Measurements from ENCODE around the gene USP32.
"Not testable (repeated sequence)": the region's sequence is repeated elsewhere in the genome, so short reads cannot be mapped to it uniquely, and the experiment has no call there.

Gene USP32

GRCh38 chr17:60421273-60422161 is 29.6 kb upstream of the USP32 start:
- Mint-ChIP-seq H3K36me3 (ENCODE audit: low read depth) (no peaks in the 10 kb centered on the region), H3K27me3 (no peaks in the 10 kb centered on the region), H3K4me1 (ENCODE audit: low read depth) (peaks cover 10% of the 10 kb centered on the region), H3K4me3 (peak overlapping the region; percentile 74), H3K9me3 (no peaks in the 10 kb centered on the region), H3K27ac (peak overlapping the region; percentile 76)

- not testable (repeated sequence) for H3K4me3 Mint-ChIP-seq, H3K27me3 Mint-ChIP-seq, H3K27ac Mint-ChIP-seq
These were observed 27.9 kb upstream of the USP32 start for GRCh38 chr17:60419875-60420274.

DNA sequence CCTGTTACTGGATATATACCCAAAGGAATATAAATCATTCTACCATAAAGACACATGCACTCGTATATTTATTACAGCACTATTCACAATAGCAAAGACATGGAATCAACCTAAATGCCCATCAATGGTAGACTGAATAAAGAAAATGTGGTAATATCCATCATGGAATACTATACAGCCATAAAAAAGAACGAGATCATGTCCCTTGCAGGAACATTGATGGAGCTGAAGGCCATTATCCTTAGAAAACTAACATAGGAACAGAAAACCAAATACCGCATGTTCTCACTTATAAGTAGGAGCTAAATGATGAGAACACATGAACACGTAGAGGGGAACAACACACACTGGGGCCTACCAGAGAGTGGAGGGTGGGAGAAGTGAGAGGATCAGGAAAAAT is 27.1 kb upstream of the USP32 start:
- not testable (repeated sequence) for H3K9me3 Mint-ChIP-seq; H3K4me3 Mint-ChIP-seq; H3K27me3 Mint-ChIP-seq; H3K27ac Mint-ChIP-seq; H3K4me1 Mint-ChIP-seq (ENCODE audit: low read depth); H3K36me3 Mint-ChIP-seq (ENCODE audit: low read depth)

More at GRCh38 chr17:60419875-60420274, 27.9 kb upstream of the USP32 start:
- H3K9me3 Mint-ChIP-seq; H3K36me3 Mint-ChIP-seq (ENCODE audit: low read depth); H3K4me1 Mint-ChIP-seq (ENCODE audit: low read depth): not testable (repeated sequence)

DNA sequence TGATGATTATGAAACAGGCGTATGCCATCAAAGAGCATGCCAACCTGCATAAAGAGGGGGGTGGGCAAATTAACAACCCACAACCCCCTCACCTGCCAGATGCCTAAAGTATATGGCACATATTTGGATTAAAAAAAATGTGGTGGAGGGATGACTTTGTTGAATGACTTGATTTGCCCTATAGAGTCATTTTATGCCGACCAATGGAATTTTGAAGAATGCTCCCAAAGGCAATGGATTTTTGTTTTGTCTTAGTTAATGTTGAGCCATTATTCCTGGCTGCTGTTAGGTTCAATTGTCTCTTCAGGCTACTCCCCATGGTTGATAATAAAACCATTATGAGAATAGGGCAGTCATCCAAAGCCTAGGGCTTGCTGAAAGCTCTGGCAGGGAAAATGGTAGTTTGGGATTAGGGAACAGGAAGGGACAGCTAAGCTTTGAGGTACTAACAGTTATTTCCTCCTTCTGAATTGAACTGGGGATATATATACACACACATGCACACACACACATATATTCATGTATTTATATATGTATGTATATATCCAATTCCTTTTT is 24.5 kb upstream of the USP32 start:
- Mint-ChIP-seq H3K4me1 (ENCODE audit: low read depth) (peaks cover 6% of the 10 kb centered on the region), H3K27ac (no peak overlapping the region), H3K9me3 (no peaks in the 10 kb centered on the region), H3K4me3 (no peak overlapping the region), H3K27me3 (no peaks in the 10 kb centered on the region), H3K36me3 (ENCODE audit: low read depth) (no peaks in the 10 kb centered on the region)

GRCh38 chr17:60415146-60415545 is 23.2 kb upstream of the USP32 start:
- Mint-ChIP-seq H3K27me3 (no peaks in the 10 kb centered on the region), H3K36me3 (ENCODE audit: low read depth) (no peaks in the 10 kb centered on the region), H3K4me3 (no peak overlapping the region), H3K27ac (no peak overlapping the region), H3K4me1 (ENCODE audit: low read depth) (no peaks in the 10 kb centered on the region), H3K9me3 (no peaks in the 10 kb centered on the region)

DNA sequence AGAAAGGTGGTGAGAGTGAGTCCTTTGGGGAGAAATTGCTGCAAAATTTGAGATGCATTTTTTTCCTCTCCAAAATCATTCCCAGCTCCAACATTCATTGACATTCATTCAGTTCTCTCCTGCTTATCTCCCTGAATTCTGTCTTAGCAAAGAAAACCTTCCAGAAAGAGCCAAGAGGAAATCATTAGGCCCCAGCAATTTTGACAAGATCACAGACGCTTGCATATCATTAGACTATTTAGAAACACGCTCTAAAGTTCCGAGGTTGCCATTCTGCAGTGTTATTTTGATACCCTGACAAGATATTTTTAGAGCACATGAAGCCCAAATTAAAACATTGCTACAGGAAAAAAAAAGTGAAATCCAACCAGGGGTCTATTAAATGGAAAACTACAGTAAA is 20.8 kb upstream of the USP32 start:
- Mint-ChIP-seq H3K36me3 (ENCODE audit: low read depth) (no peaks in the 10 kb centered on the region), H3K4me1 (ENCODE audit: low read depth) (no peaks in the 10 kb centered on the region), H3K9me3 (no peaks in the 10 kb centered on the region), H3K4me3 (no peak overlapping the region), H3K27ac (no peak overlapping the region), H3K27me3 (no peaks in the 10 kb centered on the region)

DNA sequence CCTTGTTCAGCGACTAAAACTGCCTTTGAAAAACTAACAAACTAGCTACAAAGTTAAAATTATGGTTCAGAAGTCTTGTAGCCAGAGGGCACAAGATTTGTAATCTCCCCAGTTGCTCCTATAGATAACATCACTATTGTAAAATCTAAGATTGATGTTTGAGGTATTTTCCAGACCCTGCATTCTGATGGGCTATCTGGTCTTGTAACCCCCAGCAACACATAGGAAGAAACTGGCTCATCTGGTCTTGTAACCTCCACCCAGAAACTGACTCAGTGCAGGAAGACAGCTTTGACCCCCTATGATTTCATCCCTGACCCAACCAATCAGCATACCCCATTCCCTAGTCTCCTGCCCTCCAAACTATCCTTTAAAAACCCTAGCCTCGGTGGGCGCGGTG is 18.1 kb upstream of the USP32 start:
- Mint-ChIP-seq H3K27ac (no peak overlapping the region), H3K9me3 (no peaks in the 10 kb centered on the region), H3K36me3 (ENCODE audit: low read depth) (no peaks in the 10 kb centered on the region), H3K27me3 (no peaks in the 10 kb centered on the region), H3K4me1 (ENCODE audit: low read depth) (no peaks in the 10 kb centered on the region), H3K4me3 (no peak overlapping the region)

DNA sequence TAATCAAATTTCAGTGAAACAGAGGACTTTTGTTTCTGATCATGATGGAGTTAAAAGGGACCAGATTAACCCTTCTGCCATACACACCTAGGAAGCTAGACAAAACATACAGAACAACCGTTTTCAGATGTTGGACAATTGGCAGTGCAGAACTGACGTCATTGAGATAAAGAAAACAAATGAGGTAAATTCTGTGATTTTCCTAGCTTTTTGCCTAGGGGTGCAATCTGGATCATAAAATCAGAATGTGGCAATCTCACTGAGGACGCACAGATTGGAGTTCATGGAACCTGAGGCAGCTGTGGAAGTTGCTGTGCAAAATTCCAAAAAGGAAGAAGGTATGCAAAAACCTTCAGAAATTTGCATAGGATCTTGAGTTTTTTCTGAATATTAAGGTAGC is 15.0 kb upstream of the USP32 start:
- no peaks in the 10 kb centered on the region for H3K9me3 Mint-ChIP-seq

DNA sequence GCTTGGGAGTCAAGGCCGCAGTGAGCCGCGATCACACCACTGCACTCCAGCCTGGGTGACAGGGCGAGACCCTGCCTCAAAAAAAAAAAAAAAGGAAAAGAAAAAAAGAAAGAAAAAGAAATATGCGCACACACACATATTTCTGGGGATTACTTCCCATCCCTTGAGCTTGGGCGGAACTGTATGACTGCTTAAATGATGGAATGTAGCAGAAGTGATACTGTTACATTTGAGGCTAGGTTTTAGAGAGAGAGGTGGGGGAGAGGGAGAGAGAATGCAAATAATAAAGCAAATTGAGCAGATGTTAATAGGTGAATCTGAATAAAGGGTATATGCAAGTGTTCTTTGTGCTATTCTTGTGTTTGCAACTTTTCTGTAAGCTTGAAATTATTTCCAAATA is 12.0 kb upstream of the USP32 start:
- H3K27me3 Mint-ChIP-seq = no peaks in the 10 kb centered on the region
- no peak overlapping the region for H3K4me3 Mint-ChIP-seq
- no peaks in the 10 kb centered on the region for H3K9me3 Mint-ChIP-seq

More for the DNA sequence above, 15.0 kb upstream of the USP32 start:
- H3K36me3 Mint-ChIP-seq (ENCODE audit: low read depth) = no peaks in the 10 kb centered on the region
- H3K27ac Mint-ChIP-seq = no peak overlapping the region
- no peak overlapping the region for H3K4me3 Mint-ChIP-seq
- no peaks in the 10 kb centered on the region for H3K4me1 Mint-ChIP-seq (ENCODE audit: low read depth)
- H3K27me3 Mint-ChIP-seq = no peaks in the 10 kb centered on the region

DNA sequence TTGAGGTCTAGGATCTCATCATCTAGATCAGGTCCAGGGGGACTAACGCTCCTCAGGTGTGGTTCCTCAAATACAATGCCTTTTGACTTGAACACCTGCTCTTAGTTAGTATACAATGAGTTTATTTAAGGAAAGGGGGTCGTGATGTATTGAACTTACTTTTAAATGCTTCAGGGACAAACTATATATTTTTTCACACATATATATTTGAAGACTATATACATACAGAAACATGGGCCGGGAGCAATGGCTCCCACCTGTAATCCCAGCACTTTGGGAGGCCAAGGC is 11.5 kb upstream of the USP32 start:
- no peak overlapping the region for H3K4me3 Mint-ChIP-seq
- H3K27me3 Mint-ChIP-seq = no peaks in the 10 kb centered on the region
- H3K4me1 Mint-ChIP-seq (ENCODE audit: low read depth) = peaks cover 5% of the 10 kb centered on the region
- H3K27ac Mint-ChIP-seq = no peak overlapping the region
- no peaks in the 10 kb centered on the region for H3K36me3 Mint-ChIP-seq (ENCODE audit: low read depth)
- no peaks in the 10 kb centered on the region for H3K9me3 Mint-ChIP-seq

More for the DNA sequence above, 12.0 kb upstream of the USP32 start:
- Mint-ChIP-seq H3K27ac (no peak overlapping the region), H3K36me3 (ENCODE audit: low read depth) (no peaks in the 10 kb centered on the region), H3K4me1 (ENCODE audit: low read depth) (peaks cover 4% of the 10 kb centered on the region)

DNA sequence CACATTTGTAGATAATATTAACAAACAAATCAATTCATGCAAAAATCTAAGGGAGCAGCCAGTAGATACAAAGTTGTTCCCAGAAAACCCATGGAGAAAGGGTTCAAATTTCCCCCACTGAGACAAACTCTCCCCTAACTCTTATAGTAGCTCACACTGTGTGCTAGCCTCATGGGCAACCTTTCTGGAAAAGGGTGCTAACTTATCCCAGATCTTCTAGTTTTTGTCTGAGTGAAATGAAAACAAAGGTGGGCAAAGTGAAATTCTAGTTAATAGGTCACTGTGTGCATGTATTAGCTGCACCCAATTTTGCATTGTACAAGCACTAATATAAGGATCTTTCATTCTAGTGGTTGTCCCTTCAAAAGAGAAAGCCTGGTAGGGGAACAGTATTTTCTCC is 9.9 kb upstream of the USP32 start:
- Mint-ChIP-seq H3K36me3 (ENCODE audit: low read depth) (no peaks in the 10 kb centered on the region), H3K9me3 (no peaks in the 10 kb centered on the region), H3K27ac (no peak overlapping the region), H3K4me3 (no peak overlapping the region), H3K4me1 (ENCODE audit: low read depth) (peaks cover 18% of the 10 kb centered on the region), H3K27me3 (no peaks in the 10 kb centered on the region)

DNA sequence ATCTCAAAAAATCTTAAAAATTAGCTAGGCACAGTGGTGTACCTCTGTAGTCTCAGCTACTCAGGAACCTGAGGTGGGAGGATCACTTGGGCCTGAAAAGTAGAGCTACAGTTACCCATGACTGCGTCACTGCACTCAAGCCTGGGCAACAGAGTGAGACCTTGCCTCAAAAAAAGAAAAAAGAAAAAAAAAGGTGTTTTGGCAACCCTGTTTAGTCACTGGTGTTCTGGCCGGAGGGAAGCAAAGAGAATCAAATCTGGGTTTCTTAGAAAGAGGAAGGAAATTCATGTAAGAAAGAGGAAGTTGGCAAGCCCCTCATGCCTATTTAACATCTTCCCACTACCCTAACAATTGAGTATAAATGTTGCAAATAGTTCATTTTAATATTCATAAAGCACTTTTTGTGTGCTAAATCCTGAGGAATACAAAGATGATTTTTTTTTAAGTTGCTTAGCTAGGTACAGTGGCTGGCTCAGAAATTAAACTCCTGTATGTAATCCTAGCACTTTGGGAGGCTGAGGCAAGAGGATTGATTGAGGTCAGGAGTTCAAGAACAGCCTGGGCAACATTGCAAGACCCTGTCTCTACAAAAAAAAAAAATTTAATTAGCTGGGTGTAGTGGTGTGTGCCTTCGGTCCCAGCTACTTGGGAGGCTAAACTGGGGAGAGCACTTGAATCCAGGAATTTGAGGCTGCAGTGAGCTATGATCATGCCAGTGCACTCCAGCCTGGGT is 6.5 kb upstream of the USP32 start:
- H3K9me3 Mint-ChIP-seq = no peaks in the 10 kb centered on the region
- H3K27me3 Mint-ChIP-seq = no peaks in the 10 kb centered on the region
- H3K36me3 Mint-ChIP-seq (ENCODE audit: low read depth) = peaks cover 4% of the 10 kb centered on the region
- H3K4me3 Mint-ChIP-seq = peak overlapping the region; percentile 1
- peak overlapping the region; percentile 46 for H3K27ac Mint-ChIP-seq
- H3K4me1 Mint-ChIP-seq (ENCODE audit: low read depth) = peaks cover 43% of the 10 kb centered on the region

DNA sequence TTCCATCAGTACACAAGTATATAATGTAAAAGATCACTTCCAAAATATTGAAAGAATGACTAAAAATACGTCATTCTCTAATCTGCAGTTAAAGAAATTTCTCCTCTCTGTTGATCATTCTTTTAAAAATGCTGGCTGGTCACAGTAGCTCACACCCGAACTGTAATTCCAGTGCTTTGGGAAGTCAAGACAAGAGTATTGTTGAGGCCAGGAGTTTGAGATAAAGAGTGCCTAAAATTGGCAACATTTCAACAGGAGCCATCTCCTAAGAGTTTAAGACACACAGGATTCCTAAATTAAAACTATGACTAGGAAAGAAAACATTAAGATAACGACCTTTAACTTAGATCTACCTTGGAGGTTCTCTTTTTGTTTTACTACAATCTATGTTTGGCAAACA is 4.5 kb upstream of the USP32 start:
- Mint-ChIP-seq H3K9me3 (no peaks in the 10 kb centered on the region), H3K27ac (no peak overlapping the region), H3K4me1 (ENCODE audit: low read depth) (peaks cover 49% of the 10 kb centered on the region), H3K27me3 (no peaks in the 10 kb centered on the region), H3K4me3 (no peak overlapping the region), H3K36me3 (ENCODE audit: low read depth) (peaks cover 4% of the 10 kb centered on the region)

GRCh38 chr17:60395508-60396065 is 3.7 kb upstream of the USP32 start:
- peaks cover 55% of the 10 kb centered on the region for H3K4me1 Mint-ChIP-seq (ENCODE audit: low read depth)
- H3K4me3 Mint-ChIP-seq = no peak overlapping the region
- no peaks in the 10 kb centered on the region for H3K27me3 Mint-ChIP-seq

More at GRCh38 chr17:60395508-60396065, 3.7 kb upstream of the USP32 start:
- Mint-ChIP-seq H3K27ac (peak overlapping the region; percentile 36), H3K36me3 (ENCODE audit: low read depth) (peaks cover 4% of the 10 kb centered on the region), H3K9me3 (no peaks in the 10 kb centered on the region)

Data from stimulated activated naive CD8-positive, alpha-beta T cell treated with anti-CD3 and anti-CD28 coated beads, Interleukin-15, Interleukin-2, amounts not matched to agents 100 ng/mL and 50 ng/mL, for 24 hours (primary cell).